SJSA1 (cell line): Measurements from ENCODE around the gene DNASE2B. TPM values are rescaled to one million over a fixed set of nuclear protein-coding genes. Genes with fewer than 3 reads are reported as not detected.

ENCODE experiments used
- DNase-seq, 2 experiments: peaks; one replicate each; pipeline ENCODE4 v3.0.0-alpha.2; 2015 to 2020; ENCODE audit warnings: low spot score in 2 of 2, low read depth in 1 of 2
- H3K27ac ChIP-seq: fragments of 250-450 bp; sonication (Bioruptor Pico); 2 replicates; pipeline ENCODE4 v1.5.1; 2020; ENCODE audit warnings: mild to moderate bottlenecking, moderate library complexity
- H3K27me3 ChIP-seq: fragments of 250-450 bp; sonication (Bioruptor Pico); replicated peaks from 2 replicates; pipeline ENCODE4 v1.5.1; 2020; ENCODE audit warnings: mild to moderate bottlenecking, moderate library complexity
- H3K36me3 ChIP-seq: fragments of 250-450 bp; sonication (Bioruptor Pico); 2 replicates; pipeline ENCODE4 v1.5.1; 2020; ENCODE audit warnings: mild to moderate bottlenecking
- H3K4me1 ChIP-seq: fragments of 250-450 bp; sonication (Bioruptor Pico); replicated peaks from 2 replicates; pipeline ENCODE4 v1.6.1; 2021; ENCODE audit warnings: mild to moderate bottlenecking
- H3K4me3 ChIP-seq: fragments of 250-450 bp; sonication (Bioruptor Pico); 2 replicates; pipeline ENCODE4 v1.5.1; 2020; ENCODE audit warnings: mild to moderate bottlenecking
- H3K9me3 ChIP-seq: fragments of 250-450 bp; sonication (Bioruptor Pico); replicated peaks from 2 replicates; pipeline ENCODE4 v1.5.1; 2020; ENCODE audit warnings: mild to moderate bottlenecking
- total RNA-seq: library from RNA; depleted of rRNA; stranded (reverse); fragments of >200 nt; shearing (Covaris generic); gene quantifications from 2 replicates; pipeline ENCODE4 v1.2.3, GENCODE V29; 2014

The DNASE2B gene
- total RNA-seq, 1 experiment from 2014 or later, result not detected

GRCh38 chr1:84382127-84382526, 16.2 kb upstream of the DNASE2B start:
- Histone ChIP-seq H3K36me3 (no peaks in the 10 kb centered on the region), H3K4me3 (no peak overlapping the region), H3K4me1 (peaks cover 17% of the 10 kb centered on the region), H3K9me3 (no peaks in the 10 kb centered on the region; the same call in 1 of the 2 replicates), H3K27ac (no peak overlapping the region), H3K27me3 (no peaks in the 10 kb centered on the region)
- no peak for DNase-seq

GRCh38 chr1:84385347-84385746, 12.9 kb upstream of the DNASE2B start:
- H3K36me3 ChIP-seq, result no peaks in the 10 kb centered on the region
- no peak for DNase-seq
- no peaks in the 10 kb centered on the region for H3K27me3 ChIP-seq
- no peaks in the 10 kb centered on the region; the same call in 1 of the 2 replicates for H3K9me3 ChIP-seq
- H3K4me1 ChIP-seq, result peaks cover 8% of the 10 kb centered on the region
- no peak overlapping the region for H3K27ac ChIP-seq
- H3K4me3 ChIP-seq, result no peak overlapping the region

GRCh38 chr1:84386716-84387479, 11.4 kb upstream of the DNASE2B start:
- H3K4me3 ChIP-seq, result no peak overlapping the region
- no peaks in the 10 kb centered on the region for H3K27me3 ChIP-seq
- peaks cover 5% of the 10 kb centered on the region for H3K4me1 ChIP-seq
- H3K36me3 ChIP-seq, result no peaks in the 10 kb centered on the region
- H3K27ac ChIP-seq, result no peak overlapping the region
- no peak for DNase-seq
- no peaks in the 10 kb centered on the region; the same call in 1 of the 2 replicates for H3K9me3 ChIP-seq

GRCh38 chr1:84387480-84388163, 10.7 kb upstream of the DNASE2B start:
- no peak for DNase-seq
- H3K27me3 ChIP-seq, result no peaks in the 10 kb centered on the region

GRCh38 chr1:84390226-84390625, 8.1 kb upstream of the DNASE2B start:
- Histone ChIP-seq H3K4me1 (no peaks in the 10 kb centered on the region), H3K27me3 (no peaks in the 10 kb centered on the region), H3K9me3 (no peaks in the 10 kb centered on the region), H3K27ac (no peak overlapping the region), H3K4me3 (no peak overlapping the region), H3K36me3 (no peaks in the 10 kb centered on the region)
- no peak for DNase-seq

More at GRCh38 chr1:84387480-84388163, 10.7 kb upstream of the DNASE2B start:
- no peaks in the 10 kb centered on the region for H3K36me3 ChIP-seq
- H3K27ac ChIP-seq, result no peak overlapping the region
- no peaks in the 10 kb centered on the region; the same call in 1 of the 2 replicates for H3K9me3 ChIP-seq
- no peak overlapping the region for H3K4me3 ChIP-seq
- H3K4me1 ChIP-seq, result no peaks in the 10 kb centered on the region; the same call in 1 of the 2 replicates

- Histone ChIP-seq H3K9me3 (no peaks in the 10 kb centered on the region), H3K4me3 (no peak overlapping the region), H3K36me3 (no peaks in the 10 kb centered on the region), H3K4me1 (no peaks in the 10 kb centered on the region; the same call in 1 of the 2 replicates), H3K27me3 (no peaks in the 10 kb centered on the region), H3K27ac (no peak overlapping the region)
- no peak for DNase-seq
These were observed 2.9 kb downstream of the DNASE2B start for GRCh38 chr1:84401156-84401555.

- H3K4me1 ChIP-seq, result peaks cover 5% of the 10 kb centered on the region
- no peaks in the 10 kb centered on the region for H3K27me3 ChIP-seq
- no peak for DNase-seq
- no peaks in the 10 kb centered on the region for H3K9me3 ChIP-seq
- no peak overlapping the region for H3K4me3 ChIP-seq
- no peaks in the 10 kb centered on the region for H3K36me3 ChIP-seq
- H3K27ac ChIP-seq, result no peak overlapping the region
These were observed 3.8 kb downstream of the DNASE2B start for GRCh38 chr1:84402060-84402459.

- no peaks in the 10 kb centered on the region for H3K27me3 ChIP-seq
- DNase-seq, result no peak
- no peak overlapping the region for H3K4me3 ChIP-seq
- H3K4me1 ChIP-seq, result peaks cover 5% of the 10 kb centered on the region
- no peaks in the 10 kb centered on the region for H3K9me3 ChIP-seq
- H3K36me3 ChIP-seq, result no peaks in the 10 kb centered on the region
- H3K27ac ChIP-seq, result no peak overlapping the region
These were observed 4.2 kb downstream of the DNASE2B start for GRCh38 chr1:84402501-84402900.

- peaks cover 5% of the 10 kb centered on the region for H3K4me1 ChIP-seq
- H3K9me3 ChIP-seq, result no peaks in the 10 kb centered on the region
- no peaks in the 10 kb centered on the region for H3K36me3 ChIP-seq
- no peaks in the 10 kb centered on the region for H3K27me3 ChIP-seq
- no peak overlapping the region for H3K4me3 ChIP-seq
- no peak overlapping the region for H3K27ac ChIP-seq
- DNase-seq, result no peak
These were observed 5.1 kb downstream of the DNASE2B start for GRCh38 chr1:84403347-84403746.

GRCh38 chr1:84406346-84406861, 8.1 kb downstream of the DNASE2B start:
- no peaks in the 10 kb centered on the region for H3K36me3 ChIP-seq
- H3K9me3 ChIP-seq, result no peaks in the 10 kb centered on the region
- no peak overlapping the region for H3K27ac ChIP-seq
- H3K27me3 ChIP-seq, result no peaks in the 10 kb centered on the region
- H3K4me3 ChIP-seq, result no peak overlapping the region
- H3K4me1 ChIP-seq, result peaks cover 5% of the 10 kb centered on the region
- no peak for DNase-seq

GRCh38 chr1:84407524-84407923, 9.2 kb downstream of the DNASE2B start:
- H3K9me3 ChIP-seq, result no peaks in the 10 kb centered on the region
- H3K4me1 ChIP-seq, result peaks cover 9% of the 10 kb centered on the region
- DNase-seq, result no peak
- H3K27me3 ChIP-seq, result no peaks in the 10 kb centered on the region
- H3K36me3 ChIP-seq, result no peaks in the 10 kb centered on the region
- H3K4me3 ChIP-seq, result no peak overlapping the region
- H3K27ac ChIP-seq, result no peak overlapping the region

GRCh38 chr1:84407958-84408422, 9.7 kb downstream of the DNASE2B start:
- no peaks in the 10 kb centered on the region for H3K9me3 ChIP-seq
- H3K27ac ChIP-seq, result no peak overlapping the region
- no peaks in the 10 kb centered on the region for H3K27me3 ChIP-seq
- H3K36me3 ChIP-seq, result no peaks in the 10 kb centered on the region
- no peak for DNase-seq
- H3K4me3 ChIP-seq, result no peak overlapping the region
- peaks cover 14% of the 10 kb centered on the region for H3K4me1 ChIP-seq

- H3K27me3 ChIP-seq, result no peaks in the 10 kb centered on the region
- no peaks in the 10 kb centered on the region for H3K9me3 ChIP-seq
- no peak for DNase-seq
- H3K4me1 ChIP-seq, result peaks cover 33% of the 10 kb centered on the region
- no peaks in the 10 kb centered on the region for H3K36me3 ChIP-seq
- H3K4me3 ChIP-seq, result no peak overlapping the region
- no peak overlapping the region for H3K27ac ChIP-seq
These were observed 11.6 kb downstream of the DNASE2B start for GRCh38 chr1:84409888-84410287.
